HepG2 (cell line): Measurements from ENCODE around the gene PRKCZ. TPM values are rescaled to one million over a fixed set of nuclear protein-coding genes. Genes with fewer than 3 reads are reported as not detected.

Experiments used
- AGO2 ChIP-seq: fragments of 200-400 bp; formaldehyde crosslinking; optimal IDR thresholded peaks from 2 replicates; pipeline ENCODE3; 2017; ENCODE audit warnings: mild to moderate bottlenecking, low read depth, low read length, moderate library complexity
- ATF5 ChIP-seq: sonication (generic); formaldehyde crosslinking; IDR thresholded peaks from 2 replicates; pipeline ENCODE4 v1.4.0; 2020; ENCODE audit warnings: mild to moderate bottlenecking, low read depth, missing genetic modification reagents
- BCL6 ChIP-seq: IDR thresholded peaks from 2 replicates; pipeline ENCODE4 v1.6.1; 2016; ENCODE audit warnings: missing genetic modification reagents, missing compliant biosample characterization
- CEBPG ChIP-seq: IDR thresholded peaks from 2 replicates; pipeline ENCODE4 v1.6.1; 2016
- HIVEP1 ChIP-seq: sonication (generic); formaldehyde crosslinking; IDR thresholded peaks from 2 replicates; pipeline ENCODE4 v1.4.0; 2020; ENCODE audit warnings: mild to moderate bottlenecking, missing genetic modification reagents
- NKX3-1 ChIP-seq: sonication (generic); formaldehyde crosslinking; IDR thresholded peaks from 2 replicates; pipeline ENCODE4 v1.5.0; 2020; ENCODE audit warnings: missing genetic modification reagents
- SMC3 ChIP-seq: IDR thresholded peaks from 2 replicates; pipeline ENCODE4 v1.6.1; 2011; ENCODE audit warnings: low read length, improper control_type of control experiment
- TBX3 ChIP-seq: fragments of 450-650 bp; IDR thresholded peaks from 2 replicates; pipeline ENCODE4 v1.6.1; 2017; ENCODE audit warnings: antibody characterized with exemption, mild to moderate bottlenecking, inconsistent platforms, borderline replicate concordance
- TFE3 ChIP-seq: IDR thresholded peaks from 2 replicates; pipeline ENCODE4 v1.6.1; 2016
- UBTF ChIP-seq: sonication (generic); formaldehyde crosslinking; IDR thresholded peaks from 2 replicates; pipeline ENCODE4 v1.4.0; 2020; ENCODE audit warnings: mild to moderate bottlenecking, missing genetic modification reagents
- ZBTB2 ChIP-seq: sonication (generic); formaldehyde crosslinking; IDR thresholded peaks from 2 replicates; pipeline ENCODE4 v1.8.0; 2022; ENCODE audit warnings: low read depth, missing genetic modification reagents
- ZIK1 ChIP-seq: sonication (generic); formaldehyde crosslinking; IDR thresholded peaks from 2 replicates; pipeline ENCODE4 v1.5.0; 2020; ENCODE audit warnings: mild to moderate bottlenecking, low read depth, missing genetic modification reagents, borderline replicate concordance
- ZMAT5 ChIP-seq: sonication (generic); formaldehyde crosslinking; IDR thresholded peaks from 2 replicates; pipeline ENCODE4 v1.5.0; 2020; ENCODE audit warnings: mild to moderate bottlenecking, low read depth, missing genetic modification reagents, borderline replicate concordance
- ZNF564 ChIP-seq: sonication (generic); formaldehyde crosslinking; IDR thresholded peaks from 2 replicates; pipeline ENCODE4 v1.8.1; 2023; ENCODE audit warnings: mild to moderate bottlenecking, missing genetic modification reagents
- ZNF574 ChIP-seq: sonication (generic); formaldehyde crosslinking; IDR thresholded peaks from 2 replicates; pipeline ENCODE4 v1.4.0; 2020; ENCODE audit warnings: missing genetic modification reagents
- ZNF770 ChIP-seq: sonication (generic); formaldehyde crosslinking; IDR thresholded peaks from 2 replicates; pipeline ENCODE4 v1.5.0; 2020; ENCODE audit warnings: mild to moderate bottlenecking, missing genetic modification reagents
- polyA plus RNA-seq, 8 experiments: library from polyadenylated mRNA; depleted of rRNA in 3 of 8; stranded (reverse) in 7 of 8; unstranded in 1 of 8; fragments of >200 nt; fragmentation: Illumina TruSeq in 4 of 8; extraction: Trizol in 4 of 8; gene quantifications; 2 replicates each; pipeline versions ENCODE4 v1.2.1 to v1.2.3, GENCODE V29; 2011 to 2016; ENCODE audit warnings: low read depth in 4 of 8, missing spikeins in 1 of 8, mixed read lengths in 1 of 8; ENCODE audit not compliant: insufficient read depth in 1 of 8
- total RNA-seq, 5 experiments: library from RNA; depleted of rRNA; stranded (reverse); fragments of >200 nt; fragmentation: Illumina TruSeq; extraction: Trizol; gene quantifications; 2 replicates each; pipeline ENCODE4 v1.2.3, GENCODE V29; 2016; ENCODE audit warnings: low read depth in 1 of 5

The PRKCZ gene
- total and polyA plus RNA-seq, 2 of the 13 experiments (the other 11 are each of a cell fraction or from before 2014, with no cell fraction given) = 34.7 to 85.2 TPM

- TF ChIP-seq NKX3-1 (0 out of 2 replicates have a peak, but pooled peaks have one; percentile 22), ZBTB2 (CRISPR knock-in tag) (no peak), UBTF (peak; percentile 92), ZNF564 (CRISPR knock-in tag) (peak; percentile 47; the same call in 1 of the 2 replicates), SMC3 (peak; percentile 35; the same call in 1 of the 2 replicates), ZNF574 (CRISPR knock-in tag) (peak; percentile 65; the same call in 1 of the 2 replicates), TFE3 (CRISPR knock-in tag) (peak; percentile 63; the same call in 1 of the 2 replicates), BCL6 (CRISPR knock-in tag) (peak; percentile 99), AGO2 (peak; percentile 67), ZIK1 (CRISPR knock-in tag) (no peak), CEBPG (CRISPR knock-in tag) (peak; percentile 98), TBX3 (0 out of 2 replicates have a peak, but pooled peaks have one; percentile 40), ATF5 (CRISPR knock-in tag) (no peak), ZNF770 (peak; percentile 50; the same call in 1 of the 2 replicates), HIVEP1 (peak; percentile 96), ZMAT5 (CRISPR knock-in tag) (no peak)
Observed at GRCh38 chr1:2233997-2234761, 184.0 kb downstream of the PRKCZ start (continued).
